Activated naive CD4-positive, alpha-beta T cell treated with anti-CD3 and anti-CD28 coated beads, Interleukin-2, amount 50 U/mL, for 16 hours (primary cell): ENCODE data around the gene MALRD1.
"Not testable (repeated sequence)": the region's sequence is repeated elsewhere in the genome, so short reads cannot be mapped to it uniquely, and the experiment has no call there.

Experiments
- DNase-seq: peaks from one replicate; pipeline ENCODE4 v3.0.0-alpha.2; 2020

Gene MALRD1

DNA sequence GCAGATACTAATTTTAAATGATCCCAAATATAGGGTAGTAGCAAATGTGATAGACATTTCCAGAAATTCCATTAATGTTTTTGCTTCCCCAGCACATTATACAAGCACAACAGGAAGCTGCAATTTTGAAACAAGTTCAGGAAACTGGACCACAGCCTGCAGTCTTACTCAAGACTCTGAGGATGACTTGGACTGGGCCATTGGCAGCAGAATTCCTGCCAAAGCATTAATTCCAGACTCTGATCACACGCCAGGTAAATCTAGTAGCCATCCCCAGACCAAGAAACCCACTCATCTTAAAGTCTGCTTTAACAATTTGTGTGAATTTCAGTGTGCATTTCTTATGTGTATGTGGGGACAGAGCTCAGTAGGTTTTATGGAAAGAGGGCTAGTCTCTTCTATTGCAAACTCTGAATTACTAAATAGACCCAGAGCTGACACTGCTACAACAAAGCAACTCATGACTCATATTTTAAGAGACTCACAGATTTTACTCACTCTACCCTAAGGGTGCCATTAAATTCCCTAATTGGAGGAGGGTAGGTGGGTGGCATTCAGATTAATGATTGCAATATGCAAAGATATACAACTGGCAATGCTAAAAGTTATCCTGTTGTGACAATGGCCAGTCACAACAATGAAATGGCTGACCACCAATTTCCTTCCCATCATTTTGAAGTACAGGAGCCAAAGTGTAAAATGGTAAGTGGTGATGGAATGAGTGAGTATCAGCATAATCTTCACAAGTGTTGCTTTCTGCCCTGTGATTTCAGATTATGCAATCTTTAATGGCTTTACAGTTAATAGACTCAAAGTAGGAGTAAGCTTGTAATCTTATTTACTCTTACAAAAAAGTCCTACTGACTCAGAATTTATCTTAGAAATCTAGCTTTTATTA is 450.0 kb downstream of the MALRD1 start:
- no peak for DNase-seq

DNA sequence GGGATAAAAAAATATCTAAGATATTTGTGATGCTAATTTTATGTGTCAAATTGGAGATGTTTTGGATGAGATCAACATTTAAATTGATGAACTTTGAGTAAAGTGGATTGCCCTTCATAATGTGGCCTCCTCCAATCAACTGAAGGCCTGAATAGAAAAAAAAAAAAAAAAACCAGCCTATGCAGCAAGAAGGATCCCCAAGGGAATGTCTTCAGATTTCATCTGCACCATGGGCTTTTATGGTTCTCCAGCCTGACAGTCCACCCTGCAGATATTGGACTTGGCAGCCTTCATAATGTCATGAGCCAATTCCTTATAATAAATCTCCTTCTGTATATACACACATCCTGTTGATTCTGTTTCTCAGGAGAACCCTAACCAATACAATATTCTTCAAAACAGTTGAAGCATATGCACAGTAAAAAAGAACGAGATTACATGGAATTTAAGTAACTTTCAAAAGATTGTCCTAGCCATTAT is 450.7 kb downstream of the MALRD1 start:
- no peak for DNase-seq

DNA sequence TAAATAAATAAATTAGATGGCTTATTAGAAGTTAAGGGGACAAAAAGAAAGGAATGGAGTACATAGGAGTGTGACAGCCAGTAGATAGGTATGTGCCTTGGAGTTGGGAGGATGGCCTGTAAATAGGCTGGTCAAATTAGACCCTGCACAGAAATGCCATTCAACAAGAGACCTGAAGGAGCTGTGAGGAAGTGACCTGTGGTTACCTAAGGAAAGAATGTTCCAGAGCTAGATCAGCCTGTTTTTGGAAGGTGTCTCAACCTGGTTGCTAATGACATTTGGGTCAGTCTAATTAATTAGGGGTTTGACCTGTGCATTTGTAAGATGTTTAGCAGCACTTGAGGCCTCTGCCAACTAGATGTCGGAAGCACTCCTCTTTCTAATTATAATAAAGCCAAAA is 452.4 kb downstream of the MALRD1 start:
- no peak for DNase-seq

DNA sequence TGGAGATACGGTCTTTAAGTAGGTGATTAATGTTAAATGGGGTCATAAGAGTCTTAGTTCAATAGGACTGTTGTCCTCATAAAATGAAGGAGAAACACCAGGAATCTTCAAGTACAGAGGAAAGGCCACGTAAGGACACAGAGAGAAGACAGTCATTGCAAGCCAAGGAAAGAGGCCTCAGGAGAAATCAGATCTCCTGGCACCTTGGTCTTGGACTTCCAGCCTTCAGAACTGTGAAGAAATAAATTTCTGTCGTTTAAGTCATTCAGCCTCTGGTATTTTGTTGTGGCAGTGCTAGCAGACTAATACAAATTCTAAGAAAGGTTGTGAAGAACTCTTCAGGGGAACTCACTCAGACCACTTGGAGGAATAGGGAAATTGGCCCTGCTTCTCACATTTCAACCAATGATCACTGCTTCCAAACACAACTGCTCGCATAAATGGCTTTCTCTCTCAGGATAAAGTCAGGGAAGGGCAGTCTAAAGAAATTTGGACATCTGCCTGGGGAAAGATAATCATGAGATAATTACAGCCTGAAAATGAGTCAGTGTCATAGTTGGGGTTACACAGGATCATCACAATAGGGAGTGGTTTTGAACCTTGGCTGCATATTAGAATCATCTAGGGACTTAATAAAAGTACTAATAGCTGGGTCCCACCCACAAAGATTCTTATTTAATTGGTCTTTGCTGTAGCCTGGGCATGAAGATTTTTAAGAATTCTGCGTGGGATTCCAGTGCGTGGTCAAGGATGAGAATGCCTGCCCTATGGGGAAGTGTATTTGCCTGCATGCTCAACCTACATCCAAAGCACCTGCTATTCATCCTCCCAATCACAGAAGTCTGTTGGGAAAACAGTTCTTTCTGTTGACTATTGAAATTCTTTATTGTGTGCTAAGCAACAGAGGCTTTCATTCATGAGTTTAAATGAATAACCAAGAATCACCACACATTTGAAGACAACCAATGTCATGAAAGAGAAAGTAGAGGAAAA is 457.0 kb downstream of the MALRD1 start:
- DNase-seq, result no peak

DNA sequence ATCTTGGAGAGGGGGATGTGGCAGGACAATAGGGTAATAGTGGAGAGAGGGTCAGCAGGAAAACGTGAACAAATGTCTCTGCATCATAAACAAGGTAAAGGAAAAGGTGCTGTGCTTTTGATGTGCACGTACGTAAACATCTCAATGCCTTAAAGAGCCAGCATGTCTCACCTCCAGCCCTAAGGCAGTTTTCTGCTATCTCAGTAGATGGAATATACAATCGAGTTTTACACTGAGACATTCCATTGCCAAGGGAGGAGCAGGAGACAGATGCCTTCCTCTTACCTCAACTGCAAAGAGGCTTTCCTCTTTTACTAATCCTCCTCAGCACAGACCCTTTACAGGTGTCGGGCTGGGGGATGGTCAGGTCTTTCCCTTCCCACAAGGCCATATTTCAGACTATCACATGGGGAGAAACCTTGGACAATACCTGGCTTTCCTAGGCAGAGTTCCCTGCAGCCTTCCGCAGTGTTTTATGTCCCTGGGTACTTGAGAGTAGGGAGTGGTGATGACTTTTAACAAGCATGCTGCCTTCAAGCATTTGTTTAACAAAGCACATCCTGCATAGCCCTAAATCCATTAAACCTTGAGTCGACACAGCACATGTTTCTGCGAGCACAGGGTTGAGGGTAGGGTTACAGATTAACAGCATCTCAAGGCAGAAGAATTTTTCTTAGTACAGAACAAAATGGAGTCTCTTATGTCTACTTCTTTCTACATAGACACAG is 461.6 kb downstream of the MALRD1 start:
- DNase-seq, result not testable (repeated sequence)

DNA sequence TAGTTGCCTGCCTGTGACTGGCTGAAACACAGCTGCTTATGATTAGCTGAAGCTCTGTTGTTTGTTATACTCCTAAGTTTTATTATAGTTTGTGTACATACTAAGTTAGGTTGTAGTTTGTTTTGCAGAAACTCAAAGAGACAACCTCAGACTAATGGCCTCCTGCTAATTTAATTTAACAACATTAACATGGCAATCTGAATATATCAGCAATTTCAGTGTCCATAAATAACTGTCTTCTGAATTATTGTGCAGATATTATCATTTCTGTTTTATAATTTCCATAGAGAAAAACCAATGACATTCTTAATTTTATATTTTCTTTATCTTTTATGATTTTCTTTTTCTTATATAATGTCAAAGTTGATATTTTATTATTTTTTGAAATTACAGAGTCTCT is 469.5 kb downstream of the MALRD1 start:
- no peak for DNase-seq

DNA sequence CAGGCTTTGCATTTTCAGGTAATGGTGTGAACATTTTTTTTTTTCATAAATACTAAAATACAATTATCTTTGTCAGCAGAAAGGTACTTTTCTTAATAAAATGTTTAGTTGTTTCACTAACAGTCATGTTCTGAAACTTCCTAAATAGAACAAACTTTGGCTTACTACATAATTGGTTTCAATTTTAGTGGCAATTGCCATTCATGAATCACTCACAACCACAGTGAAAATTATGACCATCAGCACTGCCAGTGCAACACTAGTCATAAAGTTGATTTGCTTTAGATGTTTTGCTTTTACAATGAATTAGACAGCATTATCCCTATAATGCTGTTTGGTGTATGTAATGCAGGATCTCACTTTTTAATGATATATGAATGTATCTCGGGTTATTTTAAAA is 470.0 kb downstream of the MALRD1 start:
- DNase-seq, result no peak

DNA sequence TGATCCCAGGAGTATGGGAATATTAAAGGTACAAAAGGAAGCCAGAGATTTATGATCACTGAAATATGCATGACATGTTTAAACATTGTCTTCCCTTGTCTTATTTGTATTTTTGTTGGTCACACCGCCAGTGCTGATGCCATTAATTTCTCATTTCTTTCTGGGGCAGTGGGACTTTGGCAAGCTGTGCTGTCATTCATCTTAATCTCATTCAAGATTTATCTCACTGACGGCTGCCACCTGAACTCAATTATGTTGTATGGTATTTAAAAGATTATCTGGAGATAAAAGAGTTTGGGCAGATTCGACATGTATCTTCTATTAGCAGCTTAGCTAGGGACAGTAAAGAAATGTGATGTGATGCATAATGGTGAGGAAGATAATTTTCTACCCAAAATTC is 482.7 kb downstream of the MALRD1 start:
- DNase-seq, result no peak

DNA sequence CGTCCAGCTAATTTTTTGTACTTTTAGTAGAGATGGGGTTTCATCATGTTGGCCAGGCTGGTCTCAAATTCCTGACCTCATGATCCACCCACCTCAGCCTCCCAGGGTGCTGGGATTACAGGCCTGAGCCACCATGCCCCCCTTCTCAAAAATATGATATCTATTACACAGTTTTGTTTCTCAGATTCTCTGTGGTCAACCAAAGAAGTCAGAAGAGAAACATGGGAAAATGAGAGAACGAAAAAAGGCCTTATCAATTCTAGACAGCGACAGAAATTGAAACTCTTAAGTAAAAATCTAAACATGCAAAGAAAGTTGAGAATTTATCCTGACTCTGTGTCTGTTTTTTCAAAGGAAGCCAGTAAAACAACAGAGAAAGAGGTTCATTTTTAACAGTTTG is 483.8 kb downstream of the MALRD1 start:
- DNase-seq, result no peak

DNA sequence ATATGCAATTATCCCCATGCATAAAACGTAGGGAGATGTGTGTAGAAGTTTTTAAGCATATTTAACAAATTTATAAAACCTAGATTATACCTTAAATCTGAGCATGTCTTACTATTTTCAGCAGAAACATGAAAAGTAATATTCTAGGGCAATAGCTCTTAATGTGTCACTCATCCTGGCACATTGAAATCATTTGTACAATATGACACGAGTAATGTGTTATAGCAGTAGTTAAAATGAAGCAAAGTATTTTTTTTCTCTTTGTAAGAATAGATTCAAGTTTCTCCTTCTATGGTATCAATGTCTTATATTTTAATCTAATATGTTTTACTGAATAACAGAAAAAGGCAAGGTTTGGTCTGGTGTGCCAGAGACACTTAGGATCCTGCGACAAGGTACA is 492.7 kb downstream of the MALRD1 start:
- DNase-seq, result no peak

DNA sequence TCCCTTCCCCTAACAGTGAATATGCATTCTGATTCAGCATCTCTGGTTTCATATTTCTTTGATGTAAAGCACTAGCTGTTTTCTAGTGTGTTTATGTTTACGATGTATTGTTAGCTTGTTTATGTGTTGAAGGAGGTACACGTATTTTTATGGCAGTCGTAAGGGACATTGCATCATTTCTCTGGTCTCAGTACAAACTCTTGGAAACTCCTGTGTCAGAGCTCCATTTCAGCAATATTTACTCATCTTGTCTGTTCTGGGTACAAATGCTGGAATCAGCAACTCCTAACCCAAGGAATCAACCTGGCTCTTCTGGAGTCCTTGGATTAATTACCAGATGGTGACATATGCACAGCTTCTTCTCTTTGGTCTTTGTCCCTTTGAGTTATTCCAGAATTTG is 497.6 kb downstream of the MALRD1 start:
- DNase-seq, result no peak

DNA sequence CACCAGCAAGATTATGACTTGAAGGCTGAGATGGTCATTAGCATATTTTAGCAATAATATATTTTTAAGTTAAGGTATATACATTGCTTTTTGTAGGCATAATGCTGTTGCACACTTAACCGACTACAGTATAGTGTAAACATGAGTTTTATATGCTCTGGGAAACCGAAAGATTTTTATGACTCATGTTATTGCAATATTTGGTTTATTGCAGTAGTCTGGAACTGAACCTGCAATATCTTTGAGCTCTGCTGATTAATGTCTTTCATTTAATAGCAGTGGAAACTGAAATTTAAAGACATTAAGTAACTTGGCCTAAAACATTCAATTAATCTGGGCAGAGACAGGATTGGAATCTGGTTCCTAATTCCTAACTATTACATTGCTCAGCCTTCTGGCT is 500.9 kb downstream of the MALRD1 start:
- DNase-seq, result no peak

DNA sequence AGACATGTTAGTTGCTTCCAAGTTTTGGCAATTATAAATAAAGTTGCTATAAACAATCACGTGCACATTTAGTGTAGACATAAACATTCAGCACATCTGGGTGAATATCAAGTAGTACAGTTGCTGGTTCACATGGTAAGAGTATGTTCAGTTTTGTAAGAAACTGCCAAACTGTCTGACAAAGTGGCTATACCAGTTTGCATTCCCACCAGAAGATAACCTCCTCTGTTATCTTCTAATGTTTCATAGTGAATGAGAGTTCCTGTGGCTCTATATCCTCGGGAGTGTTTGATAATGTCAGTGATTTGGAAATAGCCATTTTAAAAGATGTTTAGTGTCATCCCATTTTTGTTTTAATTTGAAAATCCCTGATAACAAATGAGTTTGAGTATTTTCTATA is 508.1 kb downstream of the MALRD1 start:
- DNase-seq, result no peak

DNA sequence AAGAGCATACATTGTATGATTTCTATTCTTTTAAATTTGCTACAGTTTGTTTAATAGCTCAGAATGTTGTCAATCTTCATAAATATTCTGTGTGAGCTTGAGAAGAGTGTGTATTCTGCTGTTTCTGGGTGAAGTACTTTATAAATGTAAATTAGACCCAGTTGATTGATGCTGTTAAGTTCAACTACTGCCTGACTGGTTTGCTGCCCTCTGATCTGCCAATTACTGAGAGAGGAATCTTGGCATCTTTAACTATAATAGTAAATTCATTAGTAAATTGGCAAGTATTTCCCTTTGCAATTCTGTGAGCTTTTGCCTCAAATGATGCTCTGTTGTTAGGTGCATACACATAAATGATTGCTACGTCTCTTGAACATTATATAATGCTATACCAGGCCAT is 512.6 kb downstream of the MALRD1 start:
- DNase-seq, result no peak

DNA sequence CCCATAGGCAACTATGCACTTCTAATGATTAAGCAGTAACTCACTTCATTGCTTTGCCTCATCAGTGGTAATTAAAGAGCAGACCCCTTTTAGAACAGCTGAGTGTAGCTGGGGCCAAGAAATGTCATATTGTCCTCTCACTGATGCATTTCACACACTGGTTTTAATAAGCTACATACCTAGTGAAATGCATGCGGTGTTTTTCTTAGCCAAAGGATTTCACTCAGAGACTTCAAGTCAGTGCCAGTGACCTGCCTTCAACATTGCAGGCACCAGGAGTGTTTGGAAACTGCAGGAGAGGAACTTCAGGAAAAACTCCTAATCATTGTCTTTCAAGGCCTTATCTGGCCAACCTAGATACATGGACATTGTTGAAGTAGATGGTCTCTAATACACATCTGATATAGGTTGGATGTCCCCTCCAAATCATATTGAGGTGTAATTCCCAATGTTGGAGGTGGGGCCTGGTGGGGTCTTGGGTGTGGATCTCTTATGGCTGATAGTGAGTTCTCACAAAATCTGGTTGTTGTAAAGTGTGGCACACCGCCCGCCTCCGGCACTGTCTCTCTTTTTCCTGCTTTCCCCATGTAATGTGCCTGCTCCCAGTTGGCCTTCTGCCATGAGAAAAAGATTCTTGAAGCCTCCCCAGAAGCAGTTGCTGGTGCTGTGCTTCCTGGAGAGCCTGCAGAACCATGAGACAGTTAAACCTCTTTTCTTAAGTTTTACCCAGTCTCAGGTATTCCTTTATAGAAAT is 515.0 kb downstream of the MALRD1 start:
- no peak for DNase-seq

DNA sequence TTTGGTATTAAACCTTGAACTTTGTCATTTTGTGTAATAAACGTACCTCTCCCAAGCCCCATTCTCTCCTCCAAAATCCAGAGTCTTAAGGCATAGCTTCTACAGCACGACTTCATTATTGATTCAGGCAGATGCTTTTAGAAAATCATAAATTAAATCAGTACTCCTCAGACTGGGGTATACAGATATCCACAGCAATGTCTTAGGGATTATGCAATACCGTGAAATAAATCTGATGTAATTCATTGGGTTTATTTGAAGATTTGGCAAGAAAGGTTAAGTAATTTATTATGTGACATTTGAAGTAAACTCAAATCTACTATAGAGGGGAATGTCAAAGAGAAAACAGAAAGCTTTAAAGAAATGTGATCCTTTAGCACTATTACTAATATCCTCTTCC is 521.5 kb downstream of the MALRD1 start:
- DNase-seq, result no peak

DNA sequence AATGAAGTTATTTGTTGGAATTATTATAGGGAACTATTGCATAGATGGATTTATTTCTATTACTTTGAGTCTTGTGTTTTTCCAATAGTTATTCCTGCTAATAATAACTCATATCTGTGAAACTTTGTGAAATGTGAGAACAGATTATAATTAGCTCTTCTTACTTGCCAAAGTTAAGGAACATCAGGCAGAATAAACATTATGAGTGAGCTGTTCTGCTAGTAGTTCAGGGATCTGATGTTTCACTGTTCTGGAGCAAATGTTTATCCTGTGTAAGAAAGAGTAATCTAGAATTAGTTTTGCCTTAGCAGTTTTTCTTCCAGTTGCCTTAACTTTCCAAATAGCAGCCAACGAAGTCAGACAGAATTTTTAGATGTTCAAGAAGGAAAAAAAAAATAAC is 522.4 kb downstream of the MALRD1 start:
- DNase-seq, result no peak

DNA sequence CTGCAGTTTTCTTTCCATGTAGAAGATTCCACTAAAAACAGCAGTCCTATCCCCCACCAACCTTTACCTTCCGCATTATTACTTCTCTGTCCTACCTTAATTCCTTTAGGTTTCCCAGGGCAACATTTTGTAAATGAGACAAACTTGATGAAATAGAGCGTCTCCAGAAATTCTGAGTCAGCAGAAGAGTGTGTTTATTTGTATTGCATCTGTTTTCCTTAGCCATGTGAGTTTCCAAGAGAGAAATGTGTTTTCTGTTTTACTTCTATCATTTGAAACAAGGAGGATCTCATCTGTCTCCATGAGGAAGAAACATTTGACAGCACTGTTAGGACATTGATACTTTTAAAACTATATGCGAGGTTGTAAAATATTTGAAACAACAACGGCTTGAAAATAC is 523.5 kb downstream of the MALRD1 start:
- DNase-seq, result no peak

DNA sequence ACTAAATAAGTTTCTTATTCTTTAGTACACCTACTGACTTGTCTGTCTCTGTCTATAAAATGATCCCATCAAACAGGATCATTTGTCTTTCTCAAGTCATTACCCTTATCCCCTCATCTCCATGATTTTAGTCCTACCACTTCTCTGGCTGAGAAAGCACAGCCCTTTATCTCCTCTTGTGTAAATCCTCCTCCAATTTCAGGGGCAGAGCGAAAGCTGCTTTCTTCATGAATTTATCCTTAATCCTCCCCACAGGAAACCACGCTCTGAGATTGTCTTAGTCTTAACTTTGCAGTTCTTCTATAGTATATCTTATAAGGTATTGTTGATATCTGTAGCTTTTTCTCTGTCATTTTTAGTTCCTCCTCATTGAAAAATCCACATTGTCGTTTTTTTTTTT is 528.0 kb downstream of the MALRD1 start:
- no peak for DNase-seq

DNA sequence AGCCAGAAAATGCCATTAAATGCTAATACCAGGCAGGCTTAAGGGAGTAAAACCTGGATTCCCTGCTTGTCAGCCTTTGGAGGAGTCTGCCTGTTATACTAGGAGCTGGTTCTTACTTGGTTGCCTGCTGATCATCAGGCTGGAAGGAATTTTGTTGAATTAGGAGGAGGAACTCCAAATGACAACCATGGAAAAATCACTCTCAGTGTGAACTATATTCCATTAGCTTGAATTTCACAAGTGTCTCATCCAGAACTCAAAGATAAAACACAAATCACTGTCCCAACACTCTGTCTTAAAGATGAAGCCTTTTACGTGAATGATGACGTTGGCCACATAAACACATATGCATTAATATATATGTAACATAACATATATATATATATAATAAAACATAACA is 528.8 kb downstream of the MALRD1 start:
- DNase-seq, result no peak

DNA sequence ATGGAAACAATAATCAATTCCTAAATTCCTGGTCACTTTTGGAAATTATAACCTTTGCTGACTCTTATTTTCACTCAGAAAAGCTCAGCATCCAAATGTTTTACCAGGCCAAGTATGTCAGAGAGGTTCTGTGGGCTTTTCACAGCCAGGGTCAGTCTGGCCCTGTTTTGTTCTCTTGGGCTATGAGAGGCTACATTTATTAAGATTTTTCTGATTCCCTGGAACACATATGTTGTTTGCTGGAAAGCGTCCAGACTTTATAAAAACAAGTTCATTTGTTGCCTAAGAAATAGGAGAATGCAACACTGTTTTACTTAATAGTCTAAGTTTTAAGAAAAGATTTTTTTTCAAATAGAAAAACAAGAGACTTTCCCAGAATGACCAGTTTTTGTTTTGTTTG is 529.2 kb downstream of the MALRD1 start:
- DNase-seq, result no peak

DNA sequence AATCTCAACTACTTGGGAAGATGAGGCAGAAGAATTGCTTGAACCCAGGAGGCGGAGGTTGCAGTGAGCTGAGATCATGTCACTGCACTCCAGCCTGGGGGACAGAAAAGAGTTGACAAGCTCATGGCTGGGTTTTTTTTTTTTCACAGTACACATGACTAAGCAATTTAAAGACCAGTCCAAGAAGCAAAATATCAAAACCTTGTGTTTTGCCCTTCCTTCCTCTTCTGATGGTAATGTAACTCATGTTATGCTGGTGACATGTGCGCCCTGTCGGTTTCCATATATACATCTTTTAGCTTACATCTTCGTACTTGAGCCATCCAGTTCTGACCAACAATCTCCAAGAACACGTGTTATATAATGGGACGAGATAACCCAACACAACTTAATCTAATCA is 530.0 kb downstream of the MALRD1 start:
- no peak for DNase-seq
